ENCODE measurements around the gene CRYBG1. TPM values are rescaled to one million over a fixed set of nuclear protein-coding genes. Genes with fewer than 3 reads are reported as not detected.

CRYBG1 gene
- total and polyA plus RNA-seq, 2 of the 4 experiments (the other 2 are of a cell fraction), result 0.38 to 1.1 TPM

- H3K36me3 ChIP-seq (ENCODE audit: control insufficient read depth, insufficient read depth, low read length), result no peaks in the 10 kb centered on the region
- no peak overlapping the region for H3K4me2 ChIP-seq (ENCODE audit: low read depth, low read length)
- H4K5ac ChIP-seq (ENCODE audit: low read depth, low read length), result no peak overlapping the region
- no TSS peak for BruUV-seq (replicated peaks)
- H3K4me1 ChIP-seq (ENCODE audit: control insufficient read depth, insufficient read depth, low read length), result no peaks in the 10 kb centered on the region; the same call in 1 of the 2 replicates
- H3K4ac ChIP-seq (ENCODE audit: low read depth, low read length), result peak overlapping the region; percentile 59; the same call in 1 of the 2 replicates
- no peaks in the 10 kb centered on the region for H3K27me3 ChIP-seq (ENCODE audit: control insufficient read depth, insufficient read depth, low read length)
- no peaks in the 10 kb centered on the region for H3K9me1 ChIP-seq (ENCODE audit: insufficient read depth, low read length)
- POLR2A ChIA-PET (ENCODE audit: unreplicated experiment), result no interaction called here
- peak overlapping the region in 1 of 2 experiments; percentile 60; a peak in 1 of 4 replicates for H4K8ac ChIP-seq (ENCODE audit: low read depth in 2 of 2, low read length in 2 of 2)
- H2AK9ac ChIP-seq (replicated peaks; ENCODE audit: low read depth, low read length, poor library complexity), result no peak overlapping the region
- H2AFZ ChIP-seq (replicated peaks; ENCODE audit: low read length, poor library complexity), result no peak overlapping the region
- H3K9ac ChIP-seq (ENCODE audit: low read depth, low read length), result no peak overlapping the region
- H2AK5ac ChIP-seq (ENCODE audit: low read depth, low read length), result peak overlapping the region; percentile 16; the same call in 1 of the 2 replicates
- no peak overlapping the region; the same call in 2 of the 3 replicates for H2BK15ac ChIP-seq (ENCODE audit: low read depth, low read length)
- peak overlapping the region; percentile 90 for H2BK20ac ChIP-seq (ENCODE audit: low read depth, low read length)
- peak overlapping the region; percentile 76; the same call in 1 of the 2 replicates for H2BK120ac ChIP-seq (ENCODE audit: low read depth, low read length)
- peak overlapping the region; percentile 83 for H3K14ac ChIP-seq (replicated peaks; ENCODE audit: low read depth, low read length)
- CTCF ChIA-PET, result no interaction called here
- H3K23ac ChIP-seq (ENCODE audit: low read depth, low read length), result peak overlapping the region; percentile 88; the same call in 1 of the 2 replicates
- TF ChIP-seq RCOR1 (IDR thresholded peaks at IDR 0.05; ENCODE audit: insufficient replicate concordance, low read length), result no peak
- TF ChIP-seq MXI1 (IDR thresholded peaks at IDR 0.05; ENCODE audit: borderline replicate concordance, low read depth, low read length), result no peak
- TF ChIP-seq POLR2A (IDR thresholded peaks at IDR 0.05; ENCODE audit: low read depth, low read length), result no peak
- TF ChIP-seq CEBPB (IDR thresholded peaks at IDR 0.05; ENCODE audit: low read depth, low read length), result no peak
- no peak for TF ChIP-seq MAFK (IDR thresholded peaks at IDR 0.05; ENCODE audit: low read depth, low read length)
- no peak for TF ChIP-seq ELK1 (IDR thresholded peaks at IDR 0.05; ENCODE audit: borderline replicate concordance, low read depth, low read length)
- TF ChIP-seq NFE2L2 (IDR thresholded peaks at IDR 0.05; ENCODE audit: low read depth, low read length), result no peak
- no peak for TF ChIP-seq SMC3 (IDR thresholded peaks at IDR 0.05; ENCODE audit: low read depth, low read length)
- no peak for TF ChIP-seq USF2 (IDR thresholded peaks at IDR 0.05; ENCODE audit: low read depth, low read length)
- WGBS, 2 experiments (ENCODE audit: extremely low coverage in 2 of 2, insufficient read length in 1 of 2), result no CpG with 5 or more reads among the region's 2 CpGs
- H4K20me1 ChIP-seq (ENCODE audit: insufficient read depth, low read length), result no peaks in the 10 kb centered on the region
- H2BK5ac ChIP-seq (ENCODE audit: low read depth, low read length, poor library complexity, severe bottlenecking), result peak overlapping the region; percentile 54
- H4K91ac ChIP-seq (ENCODE audit: insufficient read depth, low read depth, low read length), result peak overlapping the region; percentile 52; the same call in 1 of the 2 replicates
- intact Hi-C loops (cut with micrococcal nuclease), result no loop called here
- H3K4me3 ChIP-seq (ENCODE audit: insufficient read depth, low read depth, low read length), result no peak overlapping the region
- DNase-seq, result no peak
- H3K18ac ChIP-seq (ENCODE audit: low read depth, low read length), result peak overlapping the region; percentile 74; the same call in 1 of the 2 replicates
- 0 out of 2 replicates have a peak, but pooled peaks have one; percentile 10 for ATAC-seq (ENCODE audit: low read depth)
- H3K56ac ChIP-seq (ENCODE audit: extremely low read depth, insufficient read depth, low read length), result no peak overlapping the region
- H3K79me1 ChIP-seq (ENCODE audit: low read depth in 1 of 2, low read length in 2 of 2), result no peaks in the 10 kb centered on the region
- H3K27ac ChIP-seq (ENCODE audit: insufficient read depth, low read length), result no peak overlapping the region
- dilution Hi-C loops (cut with HindIII; ENCODE audit: low sequenced_read_pairs, unreplicated experiment), result no loop called here
- in situ Hi-C loops (cut with MboI; ENCODE audit: low sequenced_read_pairs), result no loop called here
- H3K9me3 ChIP-seq (ENCODE audit: control insufficient read depth, insufficient read depth, low read length), result no peaks in the 10 kb centered on the region
Observed at GRCh38 chr6:106534564-106534982, 174.1 kb downstream of the CRYBG1 start.

Measured in IMR-90 (cell line).